A673 (cell line): ENCODE measurements around the gene GULP1. TPM values are rescaled to one million over a fixed set of nuclear protein-coding genes. Genes with fewer than 3 reads are reported as not detected.

ENCODE experiments used
- BruUV-seq: library from RNA; stranded (reverse); fragments of 400-500 nt; replicated peaks from 2 replicates; lab custom pipeline; 2021; lab: Mats Ljungman, UMichigan
- CTCF ChIA-PET: fragments of 300-600 bp; sonication (Branson Sonifier 250); formaldehyde crosslinking; loops from one replicate; lab custom pipeline; 2022; ENCODE audit warnings: antibody characterized with exemption; lab: Charles Lee
- POLR2A ChIA-PET: fragments of 300-600 bp; sonication (Branson Sonifier 250); formaldehyde crosslinking; loops from one replicate; lab custom pipeline; 2022; ENCODE audit warnings: antibody characterized with exemption; ENCODE audit not compliant: low non-redundant PET; lab: Charles Lee
- DNase-seq: peaks from one replicate; pipeline ENCODE4 v3.0.0-alpha.2; 2015; ENCODE audit warnings: low spot score
- H3K27ac ChIP-seq: fragments of 200-600 bp; sonication (generic); 2 replicates; pipeline ENCODE4 v1.5.1; 2016; ENCODE audit warnings: mixed run types, low read depth, mild to moderate bottlenecking, mixed read lengths, antibody characterized with exemption, low read length; ENCODE audit not compliant: poor library complexity, severe bottlenecking
- H3K27me3 ChIP-seq: fragments of 200-600 bp; sonication (generic); replicated peaks from 2 replicates; pipeline ENCODE4 v1.6.1; 2017; ENCODE audit warnings: mixed run types, low read depth, mild to moderate bottlenecking, mixed read lengths, antibody characterized with exemption, low read length; ENCODE audit not compliant: insufficient read depth, poor library complexity
- H3K36me3 ChIP-seq: fragments of 200-600 bp; sonication (generic); 2 replicates; pipeline ENCODE4 v1.6.1; 2016; ENCODE audit warnings: mixed run types, mild to moderate bottlenecking, mixed read lengths, antibody characterized with exemption, low read length; ENCODE audit not compliant: insufficient read depth, poor library complexity, severe bottlenecking
- H3K4me1 ChIP-seq: fragments of 200-600 bp; sonication (generic); 2 replicates; pipeline ENCODE4 v1.6.1; 2017; ENCODE audit warnings: mixed run types, mild to moderate bottlenecking, mixed read lengths, antibody characterized with exemption, low read length; ENCODE audit not compliant: insufficient read depth, poor library complexity, severe bottlenecking
- H3K4me3 ChIP-seq: fragments of 200-600 bp; sonication (generic); 2 replicates; pipeline ENCODE4 v1.5.1; 2016; ENCODE audit warnings: low read depth, mixed run types, mild to moderate bottlenecking, mixed read lengths, low read length; ENCODE audit not compliant: poor library complexity, severe bottlenecking
- H3K9me3 ChIP-seq: fragments of 200-600 bp; sonication (generic); 2 replicates; pipeline ENCODE4 v1.6.1; 2016; ENCODE audit warnings: mixed run types, low read depth, mild to moderate bottlenecking, mixed read lengths, antibody characterized with exemption, low read length; ENCODE audit not compliant: poor library complexity, severe bottlenecking
- CTCF ChIP-seq: fragments of 300-800, 200-600 bp; sonication (generic); conservative IDR thresholded peaks from 2 replicates; pipeline ENCODE4 v1.5.1; 2017; ENCODE audit warnings: low read depth, mild to moderate bottlenecking, antibody characterized with exemption, low read length, moderate library complexity, mixed read lengths
- EZH2 ChIP-seq: fragments of 200-600 bp; sonication (generic); IDR thresholded peaks from 2 replicates; pipeline ENCODE4 v1.6.1; 2017; ENCODE audit warnings: borderline replicate concordance, low read depth, mild to moderate bottlenecking, mixed read lengths, antibody characterized with exemption, low read length; ENCODE audit not compliant: poor library complexity, severe bottlenecking
- intact Hi-C: fragments of 100-400 bp; cut with micrococcal nuclease; formaldehyde crosslinking; loops from one replicate; pipeline ENCODE4 v1.10.0; 2022; ENCODE audit not compliant: unreplicated experiment
- total RNA-seq: library from RNA; stranded (reverse); gene quantifications from 2 replicates; pipeline ENCODE4 v1.2.3, GENCODE V29; 2021

Gene GULP1
- total RNA-seq, 1 experiment from 2014 or later: 7.2 TPM

GRCh38 chr2:188326290-188326668 is 34.6 kb downstream of the GULP1 start:
- Histone ChIP-seq H3K4me3 (no peak overlapping the region), H3K36me3 (no peaks in the 10 kb centered on the region), H3K27ac (no peak overlapping the region), H3K4me1 (peaks cover 15% of the 10 kb centered on the region), H3K27me3 (no peaks in the 10 kb centered on the region), H3K9me3 (no peaks in the 10 kb centered on the region)
- DNase-seq: no peak
- CTCF ChIA-PET: no interaction called here
- intact Hi-C loops: no loop called here
- no TSS peak for BruUV-seq
- TF ChIP-seq EZH2: no peak
- TF ChIP-seq CTCF: no peak
- POLR2A ChIA-PET: no interaction called here

GRCh38 chr2:188326669-188327301 is 35.1 kb downstream of the GULP1 start:
- intact Hi-C loops: no loop called here
- BruUV-seq: no TSS peak
- Histone ChIP-seq H3K4me3 (no peak overlapping the region), H3K36me3 (no peaks in the 10 kb centered on the region), H3K9me3 (no peaks in the 10 kb centered on the region), H3K27me3 (no peaks in the 10 kb centered on the region), H3K4me1 (peaks cover 15% of the 10 kb centered on the region), H3K27ac (no peak overlapping the region)
- TF ChIP-seq EZH2 (no peak), CTCF (no peak)
- ChIA-PET CTCF (no interaction called here), POLR2A (no interaction called here)
- peak; percentile 50 for DNase-seq

- no peak for DNase-seq
- ChIA-PET POLR2A (no interaction called here), CTCF (no interaction called here)
- H3K4me1 ChIP-seq: peaks cover 15% of the 10 kb centered on the region
- TF ChIP-seq EZH2 (no peak), CTCF (no peak)
- H3K4me3 ChIP-seq: no peak overlapping the region
- no TSS peak for BruUV-seq
- H3K27me3 ChIP-seq: no peaks in the 10 kb centered on the region
- H3K36me3 ChIP-seq: no peaks in the 10 kb centered on the region
- intact Hi-C loops: no loop called here
- no peaks in the 10 kb centered on the region for H3K9me3 ChIP-seq
- no peak overlapping the region for H3K27ac ChIP-seq
Observed at GRCh38 chr2:188327518-188328213, 36.0 kb downstream of the GULP1 start.
